ENCODE measurements around the gene CIC. TPM values are rescaled to one million over a fixed set of nuclear protein-coding genes. Genes with fewer than 3 reads are reported as not detected.

CIC gene
- total RNA-seq, 1 donor from 2014 or later = 10.4 TPM

DNA sequence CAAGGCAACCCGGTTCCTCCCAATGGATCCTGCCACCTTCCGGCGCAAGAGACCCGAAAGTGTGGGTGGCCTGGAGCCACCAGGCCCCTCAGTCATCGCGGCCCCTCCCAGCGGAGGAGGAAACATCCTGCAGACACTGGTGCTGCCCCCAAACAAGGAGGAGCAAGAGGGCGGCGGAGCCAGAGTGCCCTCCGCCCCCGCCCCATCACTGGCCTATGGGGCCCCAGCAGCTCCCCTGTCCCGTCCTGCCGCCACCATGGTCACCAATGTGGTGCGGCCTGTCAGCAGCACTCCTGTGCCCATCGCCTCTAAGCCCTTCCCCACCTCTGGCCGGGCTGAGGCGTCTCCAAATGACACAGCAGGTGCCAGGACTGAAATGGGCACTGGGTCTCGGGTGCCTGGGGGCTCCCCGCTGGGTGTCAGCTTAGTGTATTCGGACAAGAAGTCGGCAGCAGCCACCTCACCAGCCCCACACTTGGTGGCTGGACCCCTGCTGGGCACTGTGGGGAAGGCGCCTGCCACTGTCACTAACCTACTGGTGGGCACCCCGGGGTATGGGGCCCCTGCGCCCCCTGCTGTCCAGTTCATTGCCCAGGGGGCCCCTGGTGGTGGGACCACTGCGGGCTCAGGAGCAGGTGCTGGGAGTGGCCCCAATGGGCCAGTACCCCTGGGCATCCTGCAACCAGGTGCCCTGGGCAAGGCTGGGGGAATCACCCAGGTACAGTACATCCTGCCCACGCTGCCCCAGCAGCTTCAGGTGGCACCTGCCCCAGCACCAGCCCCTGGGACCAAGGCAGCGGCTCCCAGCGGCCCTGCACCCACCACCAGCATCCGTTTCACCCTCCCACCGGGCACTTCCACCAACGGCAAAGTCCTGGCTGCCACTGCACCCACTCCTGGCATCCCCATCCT is 21.7 kb downstream of the CIC start:
- no peaks in the 10 kb centered on the region for H3K27me3 ChIP-seq (ENCODE audit: control insufficient read depth in 3 of 3, insufficient read depth in 3 of 3, low read length in 3 of 3)

GRCh38 chr19:42291435-42291810 is 22.4 kb downstream of the CIC start:
- H3K36me3 ChIP-seq (ENCODE audit: control insufficient read depth in 3 of 3, insufficient read depth in 3 of 3, low read length in 3 of 3) = peaks cover 59 to 69% (median 66%) of the 10 kb centered on the region in 3 donors
- H3K4me1 ChIP-seq (ENCODE audit: control insufficient read depth in 3 of 3, insufficient read depth in 3 of 3, low read length in 3 of 3) = peaks cover 0 to 11% (median 5%) of the 10 kb centered on the region in 3 donors
- H3K9me3 ChIP-seq (ENCODE audit: control insufficient read depth in 3 of 3, low read length in 3 of 3) = no peaks in the 10 kb centered on the region
- H3K27me3 ChIP-seq (ENCODE audit: control insufficient read depth in 3 of 3, insufficient read depth in 3 of 3, low read length in 3 of 3) = no peaks in the 10 kb centered on the region
- H3K9ac ChIP-seq (ENCODE audit: low read depth in 1 of 3, low read length in 3 of 3) = no peak overlapping the region
- H3K4me3 ChIP-seq (ENCODE audit: low read length in 3 of 3) = no peak overlapping the region
- no peak overlapping the region for H3K27ac ChIP-seq (ENCODE audit: low read depth, low read length)

More for the DNA sequence above, 21.7 kb downstream of the CIC start:
- peaks cover 59 to 68% (median 66%) of the 10 kb centered on the region in 3 donors for H3K36me3 ChIP-seq (ENCODE audit: control insufficient read depth in 3 of 3, insufficient read depth in 3 of 3, low read length in 3 of 3)
- no peak overlapping the region for H3K9ac ChIP-seq (ENCODE audit: low read depth in 1 of 3, low read length in 3 of 3)
- H3K4me3 ChIP-seq (ENCODE audit: low read length in 3 of 3) = no peak overlapping the region
- H3K27ac ChIP-seq (ENCODE audit: low read depth, low read length) = no peak overlapping the region
- peaks cover 6 to 13% (median 6%) of the 10 kb centered on the region in 3 donors for H3K4me1 ChIP-seq (ENCODE audit: control insufficient read depth in 3 of 3, insufficient read depth in 3 of 3, low read length in 3 of 3)
- no peaks in the 10 kb centered on the region for H3K9me3 ChIP-seq (ENCODE audit: control insufficient read depth in 3 of 3, low read length in 3 of 3)

- no peak overlapping the region for H3K4me3 ChIP-seq (ENCODE audit: low read length in 3 of 3)
- no peak overlapping the region for H3K27ac ChIP-seq (ENCODE audit: low read depth, low read length)
- H3K36me3 ChIP-seq (ENCODE audit: control insufficient read depth in 3 of 3, insufficient read depth in 3 of 3, low read length in 3 of 3) = peaks cover 57 to 67% (median 65%) of the 10 kb centered on the region in 3 donors
- H3K4me1 ChIP-seq (ENCODE audit: control insufficient read depth in 3 of 3, insufficient read depth in 3 of 3, low read length in 3 of 3) = peaks cover 0 to 5% (median 5%) of the 10 kb centered on the region in 3 donors
- no peaks in the 10 kb centered on the region for H3K9me3 ChIP-seq (ENCODE audit: control insufficient read depth in 3 of 3, low read length in 3 of 3)
- H3K27me3 ChIP-seq (ENCODE audit: control insufficient read depth in 3 of 3, insufficient read depth in 3 of 3, low read length in 3 of 3) = no peaks in the 10 kb centered on the region
- H3K9ac ChIP-seq (ENCODE audit: low read depth in 1 of 3, low read length in 3 of 3) = no peak overlapping the region
Measured at GRCh38 chr19:42292042-42292960, 23.2 kb downstream of the CIC start.

DNA sequence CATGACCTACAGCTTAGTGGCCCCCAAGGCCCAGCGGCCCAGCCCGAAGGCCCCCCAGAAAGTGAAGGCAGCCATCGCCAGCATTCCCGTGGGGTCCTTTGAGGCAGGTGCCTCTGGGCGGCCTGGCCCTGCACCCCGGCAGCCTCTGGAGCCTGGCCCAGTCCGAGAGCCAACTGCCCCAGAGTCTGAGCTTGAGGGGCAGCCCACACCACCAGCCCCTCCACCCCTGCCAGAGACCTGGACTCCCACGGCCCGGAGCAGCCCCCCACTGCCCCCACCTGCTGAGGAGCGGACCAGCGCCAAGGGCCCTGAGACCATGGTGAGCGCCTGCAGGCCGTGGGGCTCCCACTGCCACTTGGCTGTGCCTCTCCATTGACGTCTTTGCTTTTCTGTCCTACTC is 23.9 kb downstream of the CIC start:
- no peaks in the 10 kb centered on the region for H3K9me3 ChIP-seq (ENCODE audit: control insufficient read depth in 3 of 3, low read length in 3 of 3)
- H3K27ac ChIP-seq (ENCODE audit: low read depth, low read length) = no peak overlapping the region
- peaks cover 50 to 60% (median 59%) of the 10 kb centered on the region in 3 donors for H3K36me3 ChIP-seq (ENCODE audit: control insufficient read depth in 3 of 3, insufficient read depth in 3 of 3, low read length in 3 of 3)

DNA sequence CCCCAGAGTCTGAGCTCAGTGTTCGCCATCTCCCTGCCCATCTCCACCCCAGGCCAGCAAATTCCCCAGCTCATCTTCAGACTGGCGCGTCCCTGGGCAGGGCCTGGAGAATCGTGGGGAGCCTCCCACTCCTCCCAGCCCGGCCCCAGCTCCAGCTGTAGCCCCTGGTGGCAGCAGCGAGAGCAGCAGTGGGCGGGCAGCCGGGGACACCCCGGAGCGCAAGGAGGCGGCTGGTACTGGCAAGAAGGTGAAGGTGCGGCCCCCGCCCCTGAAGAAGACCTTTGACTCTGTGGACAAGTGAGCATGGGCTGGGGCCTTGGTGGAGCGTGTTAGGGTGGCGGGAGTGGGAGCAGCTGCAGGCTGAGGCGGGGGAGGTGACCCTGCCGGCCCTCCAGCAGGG is 24.5 kb downstream of the CIC start:
- no peak overlapping the region for H3K9ac ChIP-seq (ENCODE audit: low read depth in 1 of 3, low read length in 3 of 3)
- H3K27me3 ChIP-seq (ENCODE audit: control insufficient read depth in 3 of 3, insufficient read depth in 3 of 3, low read length in 3 of 3) = no peaks in the 10 kb centered on the region
- peaks cover 47 to 54% (median 53%) of the 10 kb centered on the region in 3 donors for H3K36me3 ChIP-seq (ENCODE audit: control insufficient read depth in 3 of 3, insufficient read depth in 3 of 3, low read length in 3 of 3)
- no peak overlapping the region for H3K27ac ChIP-seq (ENCODE audit: low read depth, low read length)
- H3K4me3 ChIP-seq (ENCODE audit: low read length in 3 of 3) = no peak overlapping the region
- H3K9me3 ChIP-seq (ENCODE audit: control insufficient read depth in 3 of 3, low read length in 3 of 3) = no peaks in the 10 kb centered on the region
- H3K4me1 ChIP-seq (ENCODE audit: control insufficient read depth in 3 of 3, insufficient read depth in 3 of 3, low read length in 3 of 3) = peaks cover 0 to 5% (median 5%) of the 10 kb centered on the region in 3 donors

More for the DNA sequence above, 23.9 kb downstream of the CIC start:
- Histone ChIP-seq H3K27me3 (ENCODE audit: control insufficient read depth in 3 of 3, insufficient read depth in 3 of 3, low read length in 3 of 3) (no peaks in the 10 kb centered on the region), H3K9ac (ENCODE audit: low read depth in 1 of 3, low read length in 3 of 3) (no peak overlapping the region), H3K4me3 (ENCODE audit: low read length in 3 of 3) (no peak overlapping the region), H3K4me1 (ENCODE audit: control insufficient read depth in 3 of 3, insufficient read depth in 3 of 3, low read length in 3 of 3) (peaks cover 0 to 5% (median 5%) of the 10 kb centered on the region in 3 donors)

- Histone ChIP-seq H3K27me3 (ENCODE audit: control insufficient read depth in 3 of 3, insufficient read depth in 3 of 3, low read length in 3 of 3) (no peaks in the 10 kb centered on the region), H3K4me3 (ENCODE audit: low read length in 3 of 3) (no peak overlapping the region), H3K27ac (ENCODE audit: low read depth, low read length) (no peak overlapping the region), H3K9ac (ENCODE audit: low read depth in 1 of 3, low read length in 3 of 3) (no peak overlapping the region), H3K36me3 (ENCODE audit: control insufficient read depth in 3 of 3, insufficient read depth in 3 of 3, low read length in 3 of 3) (peaks cover 43 to 51% (median 49%) of the 10 kb centered on the region in 3 donors), H3K9me3 (ENCODE audit: control insufficient read depth in 3 of 3, low read length in 3 of 3) (no peaks in the 10 kb centered on the region), H3K4me1 (ENCODE audit: control insufficient read depth in 3 of 3, insufficient read depth in 3 of 3, low read length in 3 of 3) (peaks cover 0 to 5% (median 5%) of the 10 kb centered on the region in 3 donors)
Measured at GRCh38 chr19:42293948-42294347, 24.9 kb downstream of the CIC start.

DNA sequence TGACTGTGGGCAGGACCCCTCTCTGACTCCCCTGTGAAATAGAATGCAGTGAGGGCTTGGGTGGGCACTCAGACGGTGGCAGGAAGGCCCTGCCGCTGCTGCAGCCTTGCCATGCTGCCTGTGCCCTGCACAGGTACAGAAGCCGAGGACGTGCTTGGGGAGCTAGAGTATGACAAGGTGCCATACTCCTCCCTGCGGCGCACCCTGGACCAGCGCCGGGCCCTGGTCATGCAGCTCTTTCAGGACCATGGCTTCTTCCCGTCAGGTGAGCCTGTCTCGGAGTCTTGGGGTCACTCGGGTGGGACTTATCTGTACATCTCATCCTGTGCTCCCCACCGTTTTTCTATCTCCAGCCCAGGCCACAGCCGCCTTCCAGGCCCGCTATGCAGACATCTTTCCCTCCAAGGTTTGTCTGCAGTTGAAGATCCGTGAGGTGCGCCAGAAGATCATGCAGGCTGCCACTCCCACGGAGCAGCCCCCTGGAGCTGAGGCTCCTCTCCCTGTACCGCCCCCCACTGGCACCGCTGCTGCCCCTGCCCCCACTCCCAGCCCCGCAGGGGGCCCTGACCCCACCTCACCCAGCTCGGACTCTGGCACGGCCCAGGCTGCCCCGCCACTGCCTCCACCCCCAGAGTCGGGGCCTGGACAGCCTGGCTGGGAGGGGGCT is 25.6 kb downstream of the CIC start:
- Histone ChIP-seq H3K27ac (ENCODE audit: low read depth, low read length) (no peak overlapping the region), H3K36me3 (ENCODE audit: control insufficient read depth in 3 of 3, insufficient read depth in 3 of 3, low read length in 3 of 3) (peaks cover 37 to 44% (median 42%) of the 10 kb centered on the region in 3 donors), H3K27me3 (ENCODE audit: control insufficient read depth in 3 of 3, insufficient read depth in 3 of 3, low read length in 3 of 3) (no peaks in the 10 kb centered on the region), H3K9ac (ENCODE audit: low read depth in 1 of 3, low read length in 3 of 3) (no peak overlapping the region), H3K4me1 (ENCODE audit: control insufficient read depth in 3 of 3, insufficient read depth in 3 of 3, low read length in 3 of 3) (peaks cover 0 to 5% (median 5%) of the 10 kb centered on the region in 3 donors), H3K4me3 (ENCODE audit: low read length in 3 of 3) (no peak overlapping the region), H3K9me3 (ENCODE audit: control insufficient read depth in 3 of 3, low read length in 3 of 3) (no peaks in the 10 kb centered on the region)

DNA sequence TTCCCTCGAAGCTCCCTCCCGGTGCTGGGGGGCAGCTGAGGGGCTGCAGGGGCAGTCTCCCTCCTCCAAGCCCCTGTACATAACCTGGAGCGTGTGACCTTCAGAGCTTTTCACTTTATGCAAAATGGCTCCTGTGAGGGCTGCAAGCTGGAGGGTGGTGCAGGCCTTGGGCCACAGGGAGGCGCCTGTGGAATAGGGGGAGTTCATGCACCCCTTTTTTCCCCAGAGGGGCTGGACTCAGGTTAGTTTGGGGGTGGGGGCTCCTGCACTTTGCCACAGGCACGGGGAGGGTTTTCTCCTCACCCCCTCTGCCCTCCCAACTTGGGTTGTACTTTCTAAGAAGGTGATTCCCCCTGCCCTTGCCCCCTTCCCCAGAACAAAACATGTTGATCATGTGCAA is 26.3 kb downstream of the CIC start:
- Histone ChIP-seq H3K36me3 (ENCODE audit: control insufficient read depth in 3 of 3, insufficient read depth in 3 of 3, low read length in 3 of 3) (peaks cover 31 to 38% (median 35%) of the 10 kb centered on the region in 3 donors), H3K27ac (ENCODE audit: low read depth, low read length) (no peak overlapping the region), H3K4me3 (ENCODE audit: low read length in 3 of 3) (no peak overlapping the region), H3K9me3 (ENCODE audit: control insufficient read depth in 3 of 3, low read length in 3 of 3) (no peaks in the 10 kb centered on the region), H3K9ac (ENCODE audit: low read depth in 1 of 3, low read length in 3 of 3) (no peak overlapping the region), H3K4me1 (ENCODE audit: control insufficient read depth in 3 of 3, insufficient read depth in 3 of 3, low read length in 3 of 3) (peaks cover 0 to 5% (median 5%) of the 10 kb centered on the region in 3 donors), H3K27me3 (ENCODE audit: control insufficient read depth in 3 of 3, insufficient read depth in 3 of 3, low read length in 3 of 3) (no peaks in the 10 kb centered on the region)

- Histone ChIP-seq H3K9me3 (ENCODE audit: control insufficient read depth in 3 of 3, low read length in 3 of 3) (no peaks in the 10 kb centered on the region), H3K36me3 (ENCODE audit: control insufficient read depth in 3 of 3, insufficient read depth in 3 of 3, low read length in 3 of 3) (peaks cover 28 to 34% (median 33%) of the 10 kb centered on the region in 3 donors), H3K4me3 (ENCODE audit: low read length in 3 of 3) (no peak overlapping the region), H3K27ac (ENCODE audit: low read depth, low read length) (no peak overlapping the region), H3K4me1 (ENCODE audit: control insufficient read depth in 3 of 3, insufficient read depth in 3 of 3, low read length in 3 of 3) (peaks cover 0 to 5% (median 5%) of the 10 kb centered on the region in 3 donors), H3K27me3 (ENCODE audit: control insufficient read depth in 3 of 3, insufficient read depth in 3 of 3, low read length in 3 of 3) (no peaks in the 10 kb centered on the region), H3K9ac (ENCODE audit: low read depth in 1 of 3, low read length in 3 of 3) (no peak overlapping the region)
Measured at GRCh38 chr19:42295831-42296525, 26.9 kb downstream of the CIC start.
